GM12874 (cell line): ENCODE data around the gene TRAP1.

Experiments
- TF ChIP-seq, protein P1 (sequence below): IDR thresholded peaks from 2 replicates; pipeline ENCODE4 v1.5.1; 2011; ENCODE audit warnings: low read depth, mild to moderate bottlenecking, control low read depth, low read length, moderate library complexity; ENCODE audit not compliant: insufficient read depth

TRAP1 gene

DNA sequence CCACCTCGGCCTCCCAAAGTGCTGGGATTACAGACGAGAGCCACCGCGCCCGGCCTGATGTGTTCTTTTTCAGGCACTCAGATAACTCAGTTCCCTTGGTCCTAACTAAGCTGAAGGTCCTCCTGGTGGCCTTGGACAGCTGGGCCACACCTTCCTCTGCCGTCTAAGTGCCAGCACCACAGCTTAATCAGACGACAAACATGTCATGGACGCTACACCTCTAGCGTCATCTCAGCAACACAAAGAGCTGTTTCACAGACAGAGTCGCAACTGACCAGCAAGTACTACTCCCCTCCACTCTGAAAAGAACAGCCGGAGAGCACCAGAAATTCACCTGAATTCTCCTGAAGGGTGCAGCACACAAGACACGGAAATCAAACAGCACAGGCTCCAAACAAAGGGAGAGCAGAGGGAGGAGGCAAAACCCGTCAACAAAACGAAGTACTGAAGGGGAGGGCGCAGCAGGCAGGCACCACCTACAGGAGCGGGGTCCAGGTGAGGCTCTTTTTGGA lies 4.4 kb downstream of the TRAP1 start:
- TF ChIP-seq, protein P1, sequence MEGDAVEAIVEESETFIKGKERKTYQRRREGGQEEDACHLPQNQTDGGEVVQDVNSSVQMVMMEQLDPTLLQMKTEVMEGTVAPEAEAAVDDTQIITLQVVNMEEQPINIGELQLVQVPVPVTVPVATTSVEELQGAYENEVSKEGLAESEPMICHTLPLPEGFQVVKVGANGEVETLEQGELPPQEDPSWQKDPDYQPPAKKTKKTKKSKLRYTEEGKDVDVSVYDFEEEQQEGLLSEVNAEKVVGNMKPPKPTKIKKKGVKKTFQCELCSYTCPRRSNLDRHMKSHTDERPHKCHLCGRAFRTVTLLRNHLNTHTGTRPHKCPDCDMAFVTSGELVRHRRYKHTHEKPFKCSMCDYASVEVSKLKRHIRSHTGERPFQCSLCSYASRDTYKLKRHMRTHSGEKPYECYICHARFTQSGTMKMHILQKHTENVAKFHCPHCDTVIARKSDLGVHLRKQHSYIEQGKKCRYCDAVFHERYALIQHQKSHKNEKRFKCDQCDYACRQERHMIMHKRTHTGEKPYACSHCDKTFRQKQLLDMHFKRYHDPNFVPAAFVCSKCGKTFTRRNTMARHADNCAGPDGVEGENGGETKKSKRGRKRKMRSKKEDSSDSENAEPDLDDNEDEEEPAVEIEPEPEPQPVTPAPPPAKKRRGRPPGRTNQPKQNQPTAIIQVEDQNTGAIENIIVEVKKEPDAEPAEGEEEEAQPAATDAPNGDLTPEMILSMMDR = no peak

DNA sequence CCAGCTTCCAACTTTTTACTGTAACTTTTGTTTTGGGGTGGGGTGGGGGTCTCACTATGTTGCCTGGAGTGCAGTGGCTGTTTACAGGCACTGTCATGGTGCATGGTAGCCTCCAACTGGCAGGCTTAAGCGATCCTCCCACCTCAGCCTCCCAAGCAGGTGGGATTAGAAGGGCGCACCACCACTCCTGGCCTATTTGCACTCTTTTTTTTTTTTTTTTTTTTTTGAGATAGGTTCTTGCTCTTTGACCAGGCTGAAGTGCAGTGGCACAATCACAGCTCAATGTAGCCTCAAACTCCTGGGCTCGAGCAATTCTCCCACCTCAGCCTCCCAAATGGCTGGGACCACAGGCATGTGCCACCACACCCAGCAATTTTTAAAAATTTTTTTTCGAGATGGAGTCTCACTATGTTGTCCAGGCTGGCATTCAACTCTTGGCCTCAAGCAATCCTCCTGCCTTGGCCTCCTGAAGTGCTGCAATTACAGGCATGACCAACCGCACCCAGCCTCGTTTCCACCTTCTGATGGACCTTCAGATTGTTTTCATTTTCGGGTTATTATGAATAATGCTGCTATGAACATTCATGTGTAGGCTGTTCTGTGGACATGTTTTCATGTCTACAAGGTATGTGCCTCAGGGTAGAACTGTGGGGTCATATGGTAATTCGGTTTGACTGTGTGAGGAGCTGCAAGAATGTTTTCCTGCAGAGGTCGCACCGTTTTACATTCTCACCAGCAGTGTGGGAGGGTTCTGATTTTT lies 10.9 kb downstream of the TRAP1 start:
- TF ChIP-seq, protein P1 = no peak

DNA sequence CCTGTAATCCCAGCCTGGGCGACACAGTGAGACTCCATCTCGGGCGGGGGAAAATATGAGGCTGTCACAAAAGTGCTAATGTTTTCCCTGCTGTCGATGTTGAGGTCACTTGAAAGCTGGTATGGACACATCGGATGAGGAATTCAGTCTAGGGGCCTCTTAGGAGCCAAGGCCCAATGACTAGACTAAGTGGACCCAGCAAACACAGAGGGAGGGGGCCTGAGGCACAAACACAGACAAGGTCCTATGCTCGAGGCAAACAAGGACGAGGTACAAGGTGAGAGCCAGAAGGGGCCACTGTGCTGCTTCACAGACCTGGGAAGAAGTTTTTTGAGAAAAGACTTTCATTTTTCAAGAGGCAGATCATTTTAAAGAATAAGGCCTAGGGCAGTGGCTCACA lies 15.2 kb downstream of the TRAP1 start:
- TF ChIP-seq, protein P1 = no peak

DNA sequence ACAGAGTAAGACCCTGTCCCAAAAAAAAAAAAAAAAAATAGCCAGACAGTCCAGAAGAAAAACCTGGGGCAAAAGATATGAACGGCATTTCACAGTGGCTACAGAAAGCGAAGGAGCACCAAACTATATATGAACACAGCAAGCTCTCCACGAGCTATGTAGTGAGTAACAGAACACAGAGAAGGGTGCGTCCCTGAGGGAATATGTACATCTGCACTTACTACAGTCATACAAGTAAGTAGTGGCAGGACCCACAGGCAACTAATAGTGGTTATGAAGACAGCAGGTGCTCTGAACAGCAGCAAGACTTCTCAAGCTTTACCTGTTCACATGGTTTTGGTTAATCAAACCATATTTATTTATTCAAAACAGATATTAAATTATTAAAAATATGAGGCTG lies 15.8 kb downstream of the TRAP1 start:
- TF ChIP-seq, protein P1 = no peak

DNA sequence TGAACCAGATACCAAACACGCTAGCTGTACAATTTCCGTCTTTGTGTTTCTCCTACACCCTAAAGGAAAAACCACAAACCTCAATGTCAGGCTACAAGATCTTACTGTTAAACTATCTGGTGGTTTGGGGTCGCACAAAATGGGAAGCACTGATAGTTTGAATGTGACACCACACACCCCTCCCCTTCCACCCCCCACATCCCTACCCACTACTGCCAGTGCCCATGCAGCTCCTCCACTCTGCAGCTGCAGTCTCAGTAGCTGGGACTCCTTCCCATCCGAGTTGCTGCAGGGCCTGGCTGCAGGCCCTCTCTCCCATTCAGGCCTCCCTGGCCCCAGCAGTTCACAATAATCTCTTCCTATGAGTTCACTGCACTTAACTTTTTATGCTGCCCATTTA lies 18.4 kb downstream of the TRAP1 start:
- TF ChIP-seq, protein P1 = no peak

DNA sequence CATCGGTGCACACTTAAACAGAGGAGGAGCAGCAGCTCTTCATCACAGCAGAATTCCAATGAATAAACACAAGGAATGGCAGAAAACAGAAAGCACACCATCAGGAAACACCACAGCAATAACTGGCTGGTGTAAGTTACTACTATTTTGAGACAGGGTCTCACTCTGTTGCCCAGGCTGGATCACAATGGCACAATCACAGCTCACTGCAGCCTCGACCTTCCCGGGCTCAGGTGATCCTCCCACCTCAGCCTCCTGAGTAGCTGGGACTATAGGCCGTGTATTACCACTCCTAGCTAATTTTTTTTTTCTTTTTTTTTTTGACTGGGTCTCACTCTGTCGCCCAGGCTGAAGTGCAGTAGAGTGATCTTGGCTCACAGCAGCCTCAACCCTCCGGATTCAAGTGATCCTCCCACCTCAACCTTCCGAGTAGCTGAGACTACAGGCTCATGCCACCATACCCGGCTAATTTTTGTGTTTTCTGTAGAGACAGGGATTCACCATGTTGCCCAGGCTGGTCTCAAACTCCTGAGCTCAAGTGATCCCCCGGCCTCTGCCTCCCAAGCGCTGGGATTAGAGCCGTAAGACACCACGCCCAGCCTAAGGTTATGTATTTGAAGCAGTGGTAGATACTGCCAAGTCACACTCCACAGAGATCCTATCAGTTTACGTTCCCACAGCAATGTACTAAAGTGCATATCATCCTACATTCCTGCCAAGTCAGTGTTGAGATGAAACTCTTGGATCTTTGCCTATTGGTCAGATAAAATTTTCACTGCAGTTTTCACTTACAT lies 20.7 kb downstream of the TRAP1 start:
- TF ChIP-seq, protein P1 = no peak

DNA sequence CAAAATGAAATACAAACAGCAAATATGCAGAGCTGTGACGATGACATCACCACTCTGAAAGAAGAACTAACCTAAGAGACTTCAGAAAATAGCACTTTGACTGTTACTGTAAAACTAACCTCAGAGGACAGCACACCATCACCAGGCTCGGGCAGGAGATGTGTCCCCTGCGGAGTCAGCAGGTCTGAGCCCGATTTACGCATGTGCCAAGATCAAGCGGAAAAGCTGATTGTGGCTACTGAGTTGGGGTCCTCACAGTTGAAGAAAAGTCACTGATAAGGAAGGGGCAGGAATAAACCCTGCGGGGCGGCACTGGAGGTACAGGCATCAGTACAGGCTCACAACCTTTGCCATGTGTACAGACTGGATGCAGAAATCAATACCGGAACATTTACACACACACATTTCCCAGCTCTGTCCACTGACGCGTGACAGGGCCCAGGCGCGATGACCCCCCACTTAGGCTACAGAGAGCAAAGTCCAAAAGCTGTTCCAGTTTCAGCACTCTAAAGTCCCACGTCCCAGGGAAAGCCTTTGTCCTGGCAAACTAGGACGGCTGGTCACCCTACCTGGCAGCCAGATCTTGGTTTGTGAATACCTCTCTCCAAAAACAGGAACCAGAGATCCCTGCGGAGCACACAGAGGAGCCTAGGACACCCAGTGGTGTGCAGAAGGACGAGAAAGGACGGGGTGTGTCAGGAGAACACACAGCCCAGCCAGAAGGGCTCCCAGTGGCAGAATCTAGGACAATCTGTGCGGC lies 21.5 kb downstream of the TRAP1 start:
- TF ChIP-seq, protein P1 = no peak
